ENCODE measurements around the gene HUWE1. TPM values are rescaled to one million over a fixed set of nuclear protein-coding genes. Genes with fewer than 3 reads are reported as not detected.

The HUWE1 gene
- total and polyA plus RNA-seq, 9 of the 15 experiments (the other 6 are each of a cell fraction or from before 2014, with no cell fraction given) = 23.9 to 204 (median 65.1) TPM

DNA sequence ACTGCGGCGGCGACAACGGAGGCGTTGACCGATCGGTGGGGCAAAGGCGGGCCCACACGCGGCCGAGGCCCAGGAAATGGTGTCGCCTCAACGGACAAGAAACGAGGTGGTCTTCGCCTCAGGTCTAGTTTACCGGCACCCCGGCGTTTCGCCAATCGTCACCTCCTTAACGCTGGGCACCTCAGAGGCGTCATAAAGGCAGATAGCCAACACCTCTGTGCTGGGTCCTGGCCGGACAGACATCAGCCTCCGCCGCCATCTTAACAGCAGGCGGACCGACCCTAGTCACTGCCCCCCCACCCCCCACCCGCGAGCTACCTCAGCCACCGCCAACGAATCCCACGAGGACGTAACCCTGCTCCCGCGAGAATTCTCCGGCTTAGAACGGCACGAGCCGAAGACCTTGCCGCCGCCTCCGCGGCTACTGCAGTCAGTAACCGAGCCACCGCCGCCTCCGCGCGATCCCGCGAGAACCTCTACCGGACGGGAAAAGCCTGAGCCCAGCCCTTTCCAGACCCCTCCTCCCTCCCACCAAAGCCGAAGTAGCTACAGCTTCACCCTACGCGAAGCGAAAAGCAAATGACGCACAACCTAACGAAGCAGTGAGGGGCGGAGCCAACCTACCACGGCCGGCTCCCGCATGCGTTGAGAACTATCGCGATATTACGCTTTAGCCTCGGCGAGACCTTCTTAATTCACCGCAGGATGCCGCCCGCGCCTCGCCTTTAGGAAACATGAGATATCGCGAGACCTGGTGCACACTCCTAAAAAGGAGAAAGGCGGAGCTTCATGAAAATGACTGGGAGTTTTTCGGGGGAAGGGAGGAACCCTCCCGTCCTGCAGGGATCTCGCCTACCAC lies 2.7 kb downstream of the HUWE1 start (continued):
- TF ChIP-seq USF1 (CRISPR knock-in tag; IDR thresholded peaks at IDR 0.05) = no peak
- TF ChIP-seq ZNF347 (CRISPR knock-in tag; IDR thresholded peaks at IDR 0.05; ENCODE audit: low read depth) = no peak
- TF ChIP-seq ATF3 (IDR thresholded peaks at IDR 0.05) = no peak
- no peak for TF ChIP-seq ATF3 (CRISPR knock-in tag; conservative IDR thresholded peaks at IDR 0.05)
- TF ChIP-seq GATA2 (CRISPR knock-in tag; IDR thresholded peaks at IDR 0.05) = no peak
- no peak for TF ChIP-seq RBM17 (IDR thresholded peaks at IDR 0.05; ENCODE audit: borderline replicate concordance, low read depth, low read length)
- TF ChIP-seq FOXJ2 (tag; IDR thresholded peaks at IDR 0.05) = 0 out of 2 replicates have a peak, but pooled peaks have one; percentile 18
- TF ChIP-seq SMAD2 (IDR thresholded peaks at IDR 0.05; ENCODE audit: low read depth, low read length) = no peak
- no peak for TF ChIP-seq ELF2 (CRISPR knock-in tag; IDR thresholded peaks at IDR 0.05)
- no peak; the same call in 1 of the 2 replicates for TF ChIP-seq ELF1 (tag; IDR thresholded peaks at IDR 0.05)
- TF ChIP-seq, protein P1, sequence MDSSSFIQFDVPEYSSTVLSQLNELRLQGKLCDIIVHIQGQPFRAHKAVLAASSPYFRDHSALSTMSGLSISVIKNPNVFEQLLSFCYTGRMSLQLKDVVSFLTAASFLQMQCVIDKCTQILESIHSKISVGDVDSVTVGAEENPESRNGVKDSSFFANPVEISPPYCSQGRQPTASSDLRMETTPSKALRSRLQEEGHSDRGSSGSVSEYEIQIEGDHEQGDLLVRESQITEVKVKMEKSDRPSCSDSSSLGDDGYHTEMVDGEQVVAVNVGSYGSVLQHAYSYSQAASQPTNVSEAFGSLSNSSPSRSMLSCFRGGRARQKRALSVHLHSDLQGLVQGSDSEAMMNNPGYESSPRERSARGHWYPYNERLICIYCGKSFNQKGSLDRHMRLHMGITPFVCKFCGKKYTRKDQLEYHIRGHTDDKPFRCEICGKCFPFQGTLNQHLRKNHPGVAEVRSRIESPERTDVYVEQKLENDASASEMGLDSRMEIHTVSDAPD (CRISPR knock-in tag; IDR thresholded peaks at IDR 0.05) = no peak
- peak; percentile 57 for TF ChIP-seq RBBP5 (IDR thresholded peaks at IDR 0.05; ENCODE audit: borderline replicate concordance, insufficient read depth, low read length, poor library complexity, severe bottlenecking)
- TF ChIP-seq GABPB1 (CRISPR knock-in tag; IDR thresholded peaks at IDR 0.05) = peak; percentile 67
- TF ChIP-seq ZNF766 (CRISPR knock-in tag; conservative IDR thresholded peaks at IDR 0.05) = no peak
- no peak for TF ChIP-seq SIRT6 (IDR thresholded peaks at IDR 0.05; ENCODE audit: low read depth, low read length)
- TF ChIP-seq, protein P2, sequence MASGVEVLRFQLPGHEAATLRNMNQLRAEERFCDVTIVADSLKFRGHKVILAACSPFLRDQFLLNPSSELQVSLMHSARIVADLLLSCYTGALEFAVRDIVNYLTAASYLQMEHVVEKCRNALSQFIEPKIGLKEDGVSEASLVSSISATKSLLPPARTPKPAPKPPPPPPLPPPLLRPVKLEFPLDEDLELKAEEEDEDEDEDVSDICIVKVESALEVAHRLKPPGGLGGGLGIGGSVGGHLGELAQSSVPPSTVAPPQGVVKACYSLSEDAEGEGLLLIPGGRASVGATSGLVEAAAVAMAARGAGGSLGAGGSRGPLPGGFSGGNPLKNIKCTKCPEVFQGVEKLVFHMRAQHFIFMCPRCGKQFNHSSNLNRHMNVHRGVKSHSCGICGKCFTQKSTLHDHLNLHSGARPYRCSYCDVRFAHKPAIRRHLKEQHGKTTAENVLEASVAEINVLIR (CRISPR knock-in tag; IDR thresholded peaks at IDR 0.05) = no peak
- TF ChIP-seq, protein P3, sequence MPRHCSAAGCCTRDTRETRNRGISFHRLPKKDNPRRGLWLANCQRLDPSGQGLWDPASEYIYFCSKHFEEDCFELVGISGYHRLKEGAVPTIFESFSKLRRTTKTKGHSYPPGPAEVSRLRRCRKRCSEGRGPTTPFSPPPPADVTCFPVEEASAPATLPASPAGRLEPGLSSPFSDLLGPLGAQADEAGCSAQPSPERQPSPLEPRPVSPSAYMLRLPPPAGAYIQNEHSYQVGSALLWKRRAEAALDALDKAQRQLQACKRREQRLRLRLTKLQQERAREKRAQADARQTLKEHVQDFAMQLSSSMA (CRISPR knock-in tag; IDR thresholded peaks at IDR 0.05) = no peak
- TF ChIP-seq DNMT1 (IDR thresholded peaks at IDR 0.05) = no peak
- TF ChIP-seq ZZZ3 (IDR thresholded peaks at IDR 0.05) = no peak
- no peak for TF ChIP-seq RBM39 (optimal IDR thresholded peaks at IDR 0.05; ENCODE audit: low read depth, low read length)
- TF ChIP-seq NEUROD1 (IDR thresholded peaks at IDR 0.05; ENCODE audit: borderline replicate concordance, low read depth, low read length, partially characterized antibody) = no peak
- no peak for TF ChIP-seq MBD2 (IDR thresholded peaks at IDR 0.05; ENCODE audit: borderline replicate concordance, low read depth)
- peak; percentile 64 for TF ChIP-seq TAF9B (IDR thresholded peaks at IDR 0.05; ENCODE audit: partially characterized antibody)
- TF ChIP-seq MED1 (CRISPR knock-in tag; IDR thresholded peaks at IDR 0.05; ENCODE audit: borderline replicate concordance) = no peak

All from K562 (cell line).